ENCODE results near the gene CD96. TPM values are rescaled to one million over a fixed set of nuclear protein-coding genes. Genes with fewer than 3 reads are reported as not detected.

Gene CD96
- total RNA-seq, 1 experiment from 2014 or later, result not detected

DNA sequence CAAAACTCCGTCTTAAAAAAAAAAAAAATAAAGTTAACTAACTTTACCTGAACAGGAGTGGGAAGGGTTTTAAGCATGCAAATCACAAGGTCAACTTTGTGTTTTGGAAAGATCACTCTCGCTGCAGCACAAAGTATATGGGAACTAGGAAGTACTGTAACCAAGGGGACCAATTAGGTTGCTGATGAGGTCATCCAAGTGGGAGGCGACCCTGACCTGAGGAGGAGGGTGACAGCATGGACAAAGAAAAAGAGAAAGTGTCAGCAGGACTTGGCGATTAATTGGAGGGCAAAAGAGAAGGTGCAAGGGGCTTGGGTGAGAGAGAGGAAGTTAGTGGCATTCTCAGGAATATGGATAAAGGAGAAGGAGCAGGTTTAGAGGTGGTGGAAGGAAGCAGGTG lies 142.6 kb downstream of the CD96 start:
- BruUV-seq (replicated peaks), result no TSS peak

DNA sequence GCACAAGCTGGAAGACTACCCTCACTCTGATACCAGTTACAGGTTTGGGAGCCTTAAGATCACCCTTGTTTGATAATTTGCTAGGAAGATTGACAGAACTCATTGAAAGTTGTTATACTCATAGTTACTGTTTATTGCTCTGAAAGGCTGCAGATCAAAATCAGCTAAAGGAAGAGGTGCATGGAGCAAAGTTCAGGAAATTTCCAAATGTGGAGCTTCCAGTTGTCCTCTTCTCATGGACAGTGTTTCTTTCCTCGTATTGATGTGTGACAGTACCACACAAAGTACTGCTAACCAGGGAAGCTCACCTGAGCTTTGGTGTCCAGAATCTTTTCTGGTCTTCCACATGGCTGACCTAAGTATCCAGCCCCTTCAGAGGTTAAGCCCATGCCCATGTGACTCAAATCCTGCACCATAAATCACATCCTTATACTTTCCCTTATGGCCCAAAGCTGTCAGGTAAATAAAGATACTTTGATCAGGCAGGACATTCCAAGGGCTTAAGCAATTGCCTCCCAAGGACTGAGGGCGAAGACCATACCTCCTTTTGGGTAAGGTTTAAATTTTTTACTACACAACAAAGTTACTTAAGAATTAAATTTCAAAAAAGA lies 146.3 kb downstream of the CD96 start:
- no peaks in the 10 kb centered on the region for H3K36me3 Mint-ChIP-seq (ENCODE audit: insufficient read depth, unreplicated experiment)
- TF ChIP-seq, protein P1, sequence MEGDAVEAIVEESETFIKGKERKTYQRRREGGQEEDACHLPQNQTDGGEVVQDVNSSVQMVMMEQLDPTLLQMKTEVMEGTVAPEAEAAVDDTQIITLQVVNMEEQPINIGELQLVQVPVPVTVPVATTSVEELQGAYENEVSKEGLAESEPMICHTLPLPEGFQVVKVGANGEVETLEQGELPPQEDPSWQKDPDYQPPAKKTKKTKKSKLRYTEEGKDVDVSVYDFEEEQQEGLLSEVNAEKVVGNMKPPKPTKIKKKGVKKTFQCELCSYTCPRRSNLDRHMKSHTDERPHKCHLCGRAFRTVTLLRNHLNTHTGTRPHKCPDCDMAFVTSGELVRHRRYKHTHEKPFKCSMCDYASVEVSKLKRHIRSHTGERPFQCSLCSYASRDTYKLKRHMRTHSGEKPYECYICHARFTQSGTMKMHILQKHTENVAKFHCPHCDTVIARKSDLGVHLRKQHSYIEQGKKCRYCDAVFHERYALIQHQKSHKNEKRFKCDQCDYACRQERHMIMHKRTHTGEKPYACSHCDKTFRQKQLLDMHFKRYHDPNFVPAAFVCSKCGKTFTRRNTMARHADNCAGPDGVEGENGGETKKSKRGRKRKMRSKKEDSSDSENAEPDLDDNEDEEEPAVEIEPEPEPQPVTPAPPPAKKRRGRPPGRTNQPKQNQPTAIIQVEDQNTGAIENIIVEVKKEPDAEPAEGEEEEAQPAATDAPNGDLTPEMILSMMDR (IDR thresholded peaks at IDR 0.05; ENCODE audit: unreplicated experiment), result no peak
- H3K27me3 Mint-ChIP-seq (ENCODE audit: unreplicated experiment), result no peaks in the 10 kb centered on the region
- CTCF ChIA-PET, result no interaction called here
- BruUV-seq (replicated peaks), result no TSS peak
- H3K4me3 Mint-ChIP-seq (ENCODE audit: low read depth, unreplicated experiment), result no peak overlapping the region
- H3K27ac Mint-ChIP-seq (ENCODE audit: unreplicated experiment), result no peak overlapping the region
- DNase-seq, result no peak
- intact Hi-C loops (cut with micrococcal nuclease; ENCODE audit: unreplicated experiment), result no loop called here
- H3K4me1 Mint-ChIP-seq (ENCODE audit: low read depth, unreplicated experiment), result peaks cover 24% of the 10 kb centered on the region
- peaks cover 2% of the 10 kb centered on the region for H3K9me3 Mint-ChIP-seq (ENCODE audit: low read depth, unreplicated experiment)

More for the DNA sequence above, 142.6 kb downstream of the CD96 start:
- TF ChIP-seq, protein P1 (IDR thresholded peaks at IDR 0.05; ENCODE audit: unreplicated experiment), result no peak
- CTCF ChIA-PET, result no interaction called here
- intact Hi-C loops (cut with micrococcal nuclease; ENCODE audit: unreplicated experiment), result no loop called here
- H3K27ac Mint-ChIP-seq (ENCODE audit: unreplicated experiment), result no peak overlapping the region
- no peaks in the 10 kb centered on the region for H3K36me3 Mint-ChIP-seq (ENCODE audit: insufficient read depth, unreplicated experiment)
- peaks cover 2% of the 10 kb centered on the region for H3K9me3 Mint-ChIP-seq (ENCODE audit: low read depth, unreplicated experiment)
- DNase-seq, result no peak
- H3K27me3 Mint-ChIP-seq (ENCODE audit: unreplicated experiment), result no peaks in the 10 kb centered on the region
- H3K4me3 Mint-ChIP-seq (ENCODE audit: low read depth, unreplicated experiment), result no peak overlapping the region
- H3K4me1 Mint-ChIP-seq (ENCODE audit: low read depth, unreplicated experiment), result peaks cover 52% of the 10 kb centered on the region

DNA sequence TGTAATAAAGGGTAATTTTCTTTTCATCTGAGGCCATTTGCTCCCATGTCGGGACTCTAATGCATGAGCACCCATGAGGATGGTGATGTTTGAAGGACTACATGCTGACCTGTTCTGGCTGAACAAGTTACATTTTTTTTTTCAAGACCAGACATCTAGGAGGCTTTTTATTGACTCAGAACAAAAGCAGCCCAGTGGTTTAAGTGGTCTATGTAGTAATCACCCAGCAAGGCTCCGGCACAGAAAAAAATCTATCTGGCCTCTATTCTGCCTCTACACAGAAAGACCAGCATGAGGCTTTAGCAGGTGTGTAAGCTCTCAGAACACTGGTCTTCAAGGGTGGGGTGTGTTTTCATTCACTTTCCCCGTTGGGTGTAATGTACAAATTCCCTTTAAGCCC lies 148.2 kb downstream of the CD96 start:
- DNase-seq, result no peak
- BruUV-seq (replicated peaks), result no TSS peak
- Mint-ChIP-seq H3K4me3 (ENCODE audit: low read depth, unreplicated experiment) (no peak overlapping the region), H3K9me3 (ENCODE audit: low read depth, unreplicated experiment) (no peaks in the 10 kb centered on the region), H3K4me1 (ENCODE audit: low read depth, unreplicated experiment) (peaks cover 9% of the 10 kb centered on the region), H3K27me3 (ENCODE audit: unreplicated experiment) (no peaks in the 10 kb centered on the region), H3K36me3 (ENCODE audit: insufficient read depth, unreplicated experiment) (no peaks in the 10 kb centered on the region), H3K27ac (ENCODE audit: unreplicated experiment) (no peak overlapping the region)
- CTCF ChIA-PET, result interaction anchor here (1.6 to 1.8 kb wide), 2 partner anchors 20 to 112 kb away, joined by 22 to 32 read pairs; no protein-coding TSS in a partner anchor
- intact Hi-C loops (cut with micrococcal nuclease; ENCODE audit: unreplicated experiment), result loop anchor here (2.0 kb wide), 1 partner anchor 113 kb away; no protein-coding TSS in a partner anchor
- TF ChIP-seq, protein P1 (IDR thresholded peaks at IDR 0.05; ENCODE audit: unreplicated experiment), result no peak

DNA sequence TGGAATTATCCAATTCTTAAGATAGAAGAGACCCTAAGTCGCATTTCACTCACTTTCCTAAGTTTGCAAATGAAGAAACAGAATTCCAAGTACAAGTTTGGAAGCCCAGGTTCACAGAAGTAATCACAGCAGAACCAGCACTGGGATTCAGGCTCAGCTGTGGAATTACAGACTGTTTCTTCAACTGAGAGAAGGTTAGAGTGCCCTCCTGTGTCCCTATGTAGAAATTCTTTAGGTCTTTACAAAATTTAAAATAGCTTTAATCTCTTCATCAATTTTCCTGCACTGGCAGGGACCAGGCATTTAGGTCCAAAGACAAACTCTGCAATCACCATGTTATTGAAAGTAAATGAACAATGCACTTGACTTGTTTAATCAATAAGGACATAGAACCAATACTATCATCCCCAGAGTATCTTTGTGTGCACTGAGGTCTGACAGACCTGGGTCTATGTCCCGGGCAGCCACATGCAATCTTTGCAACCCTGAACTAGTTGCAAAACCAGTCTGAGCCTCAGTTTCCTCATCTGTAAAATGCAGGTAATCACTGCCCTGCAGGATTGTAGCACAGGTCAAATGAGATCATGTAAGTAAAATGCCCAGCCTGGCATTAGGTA lies 149.4 kb downstream of the CD96 start:
- Mint-ChIP-seq H3K36me3 (ENCODE audit: insufficient read depth, unreplicated experiment) (no peaks in the 10 kb centered on the region), H3K4me3 (ENCODE audit: low read depth, unreplicated experiment) (no peak overlapping the region), H3K4me1 (ENCODE audit: low read depth, unreplicated experiment) (peaks cover 9% of the 10 kb centered on the region), H3K9me3 (ENCODE audit: low read depth, unreplicated experiment) (no peaks in the 10 kb centered on the region), H3K27ac (ENCODE audit: unreplicated experiment) (no peak overlapping the region), H3K27me3 (ENCODE audit: unreplicated experiment) (no peaks in the 10 kb centered on the region)
- CTCF ChIA-PET, result interaction anchor here (0.9 to 1.8 kb wide), 6 partner anchors 10 to 113 kb away, joined by 3 to 32 read pairs (median 5); no protein-coding TSS in a partner anchor
- no peak for DNase-seq
- no TSS peak for BruUV-seq (replicated peaks)
- intact Hi-C loops (cut with micrococcal nuclease; ENCODE audit: unreplicated experiment), result loop anchor here (1.0 to 2.0 kb wide), 2 partner anchors 22 to 115 kb away; no protein-coding TSS in a partner anchor
- TF ChIP-seq, protein P1 (IDR thresholded peaks at IDR 0.05; ENCODE audit: unreplicated experiment), result no peak

Measured in Calu3 (cell line).